ENCODE measurements around the gene ARMC5.

- no peak for TF ChIP-seq CHD4 (IDR thresholded peaks at IDR 0.05; ENCODE audit: borderline replicate concordance)
- TF ChIP-seq, protein P1, sequence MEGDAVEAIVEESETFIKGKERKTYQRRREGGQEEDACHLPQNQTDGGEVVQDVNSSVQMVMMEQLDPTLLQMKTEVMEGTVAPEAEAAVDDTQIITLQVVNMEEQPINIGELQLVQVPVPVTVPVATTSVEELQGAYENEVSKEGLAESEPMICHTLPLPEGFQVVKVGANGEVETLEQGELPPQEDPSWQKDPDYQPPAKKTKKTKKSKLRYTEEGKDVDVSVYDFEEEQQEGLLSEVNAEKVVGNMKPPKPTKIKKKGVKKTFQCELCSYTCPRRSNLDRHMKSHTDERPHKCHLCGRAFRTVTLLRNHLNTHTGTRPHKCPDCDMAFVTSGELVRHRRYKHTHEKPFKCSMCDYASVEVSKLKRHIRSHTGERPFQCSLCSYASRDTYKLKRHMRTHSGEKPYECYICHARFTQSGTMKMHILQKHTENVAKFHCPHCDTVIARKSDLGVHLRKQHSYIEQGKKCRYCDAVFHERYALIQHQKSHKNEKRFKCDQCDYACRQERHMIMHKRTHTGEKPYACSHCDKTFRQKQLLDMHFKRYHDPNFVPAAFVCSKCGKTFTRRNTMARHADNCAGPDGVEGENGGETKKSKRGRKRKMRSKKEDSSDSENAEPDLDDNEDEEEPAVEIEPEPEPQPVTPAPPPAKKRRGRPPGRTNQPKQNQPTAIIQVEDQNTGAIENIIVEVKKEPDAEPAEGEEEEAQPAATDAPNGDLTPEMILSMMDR (IDR thresholded peaks at IDR 0.05): no peak
Measured at GRCh38 chr16:31428638-31429247, 30.6 kb upstream of the ARMC5 start.

Data from A549 (cell line).